AG20443 (cell line): ENCODE results near the gene PPM1H.
A peak's percentile ranks its signal among the peaks of the same experiment; 100 is the strongest.

ENCODE experiments used
- DNase-seq: peaks from one replicate; pipeline ENCODE4 v3.0.0; 2012; ENCODE audit warnings: low spot score, mixed read lengths

Gene PPM1H

DNA sequence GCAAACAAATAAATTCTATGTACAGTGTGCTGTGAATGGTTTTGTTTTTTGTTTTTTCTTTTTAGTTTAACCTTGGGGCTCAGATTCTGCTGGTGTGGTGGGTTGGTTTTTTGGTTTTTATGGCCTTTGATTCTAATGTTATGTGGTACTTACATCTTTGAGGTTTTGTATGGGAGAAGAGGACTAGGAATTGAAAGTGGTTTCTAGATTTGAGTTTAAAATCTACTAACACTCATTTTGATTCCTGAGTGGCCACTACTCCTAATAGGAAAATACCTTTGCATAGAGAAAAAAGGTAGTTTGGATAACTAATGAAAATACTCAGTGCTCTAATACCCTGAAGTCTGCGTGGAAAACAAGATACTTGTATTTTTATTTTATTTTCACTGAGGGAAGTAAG, 330.6 kb downstream of the PPM1H start:
- no peak for DNase-seq

DNA sequence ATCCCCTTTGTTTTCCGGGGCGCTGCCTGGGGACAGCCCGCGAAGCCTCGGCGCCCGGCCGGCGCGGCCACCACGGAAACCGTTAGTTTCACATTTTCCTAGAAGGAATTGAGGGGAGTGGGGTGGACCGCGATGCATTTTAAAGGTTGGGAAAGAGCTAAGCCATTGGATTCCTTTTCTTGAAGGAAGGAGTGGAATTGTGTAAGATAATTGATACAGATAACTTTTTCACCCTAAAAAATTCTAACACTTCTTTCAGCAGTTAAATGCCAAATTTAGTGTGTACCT, 331.2 kb downstream of the PPM1H start:
- no peak for DNase-seq

DNA sequence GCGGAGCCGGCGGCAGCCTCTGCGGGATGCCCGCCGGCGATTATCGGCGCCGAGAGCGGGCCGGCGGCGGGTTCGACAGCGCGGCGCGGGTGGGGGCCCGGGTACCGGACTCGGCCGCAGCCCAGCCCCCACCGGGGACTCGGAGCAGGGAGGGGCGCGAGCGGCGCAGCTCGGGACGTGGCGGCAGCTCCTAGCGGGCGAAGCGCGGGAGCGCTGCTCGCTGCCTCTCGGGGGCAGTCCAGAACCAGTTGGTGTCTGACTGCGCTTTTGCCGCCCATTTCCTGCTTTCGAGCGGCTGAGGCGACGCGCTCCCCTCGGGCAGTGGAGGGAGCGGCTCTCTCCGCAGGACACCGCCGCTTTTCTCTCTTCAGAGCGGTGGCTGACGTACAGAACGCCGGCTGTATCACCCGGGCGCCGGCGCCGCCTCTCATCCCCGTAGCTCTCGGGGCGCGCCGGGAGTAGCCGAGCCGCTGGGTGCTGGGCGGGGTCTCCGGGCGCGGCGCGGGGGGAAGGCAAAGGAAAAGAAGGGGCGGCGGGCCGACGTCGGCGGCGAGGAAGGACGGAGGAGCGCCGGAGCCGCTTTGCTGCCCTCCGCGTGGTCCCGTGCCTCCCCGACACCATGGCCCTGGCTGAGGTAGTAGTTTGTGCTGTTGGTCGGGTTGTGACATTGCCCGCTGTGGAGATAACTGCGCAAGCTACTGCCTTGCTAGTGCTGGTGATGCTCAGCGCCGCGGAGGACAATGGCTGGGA, 331.7 kb downstream of the PPM1H start:
- peak; percentile 92 for DNase-seq

DNA sequence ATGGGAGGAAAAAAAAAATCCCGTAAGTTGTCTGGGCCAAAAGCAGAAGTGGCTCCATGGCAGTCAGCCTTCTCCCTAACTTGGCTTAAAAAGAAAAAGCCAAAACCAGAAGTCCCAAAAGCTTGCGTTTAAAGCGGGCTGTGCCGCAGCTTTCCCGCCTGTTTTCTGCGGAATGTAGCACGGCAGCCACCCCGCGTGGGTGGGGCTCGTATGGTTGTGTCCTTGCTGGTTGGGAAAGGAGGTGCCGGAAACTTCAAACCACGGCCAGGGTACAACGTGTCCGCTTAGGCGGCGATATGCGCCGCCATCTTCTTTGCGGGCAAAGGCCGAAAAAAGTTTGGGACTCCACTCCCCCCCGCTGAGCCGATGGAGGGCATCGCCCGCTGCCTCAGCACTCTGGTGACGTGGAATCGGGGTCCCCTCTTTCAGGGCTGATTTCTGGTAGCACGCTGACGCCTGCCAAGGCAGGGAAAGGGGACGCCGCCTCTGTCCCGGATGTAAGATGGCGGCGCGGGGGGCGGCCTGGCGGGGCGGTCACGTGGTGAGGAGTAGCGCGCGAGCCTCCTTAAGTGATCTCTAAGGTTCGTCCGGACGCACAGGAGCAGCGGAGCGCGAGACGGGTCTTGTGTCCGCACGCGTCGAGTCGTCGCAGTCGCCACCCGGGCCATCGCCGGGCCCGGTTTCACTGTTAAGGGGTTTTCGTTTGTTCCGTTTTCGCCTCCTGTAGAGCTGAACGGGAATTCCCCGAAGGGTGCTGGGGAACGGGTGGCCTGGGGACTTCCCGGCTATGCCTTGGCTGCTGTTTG, 332.5 kb downstream of the PPM1H start:
- peak; percentile 91 for DNase-seq

DNA sequence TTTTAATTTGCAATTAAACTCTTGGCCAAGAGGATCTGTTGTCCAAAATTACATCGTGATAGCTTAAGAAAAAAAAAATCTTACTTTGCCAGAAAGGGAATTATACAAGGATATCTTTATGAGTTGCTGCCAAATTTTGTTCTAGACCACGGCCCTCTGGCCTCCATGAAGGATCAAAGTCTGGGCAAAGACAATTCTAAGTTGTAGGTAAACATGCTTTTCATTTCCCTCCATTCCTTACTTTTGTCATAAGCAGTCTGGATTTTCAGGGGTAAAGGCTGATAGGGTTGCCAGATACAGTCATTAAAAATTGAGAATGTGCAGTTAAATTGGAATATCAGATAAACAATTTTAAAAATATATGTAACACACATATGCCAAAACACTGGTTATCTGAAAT, 333.2 kb downstream of the PPM1H start:
- DNase-seq, result no peak

DNA sequence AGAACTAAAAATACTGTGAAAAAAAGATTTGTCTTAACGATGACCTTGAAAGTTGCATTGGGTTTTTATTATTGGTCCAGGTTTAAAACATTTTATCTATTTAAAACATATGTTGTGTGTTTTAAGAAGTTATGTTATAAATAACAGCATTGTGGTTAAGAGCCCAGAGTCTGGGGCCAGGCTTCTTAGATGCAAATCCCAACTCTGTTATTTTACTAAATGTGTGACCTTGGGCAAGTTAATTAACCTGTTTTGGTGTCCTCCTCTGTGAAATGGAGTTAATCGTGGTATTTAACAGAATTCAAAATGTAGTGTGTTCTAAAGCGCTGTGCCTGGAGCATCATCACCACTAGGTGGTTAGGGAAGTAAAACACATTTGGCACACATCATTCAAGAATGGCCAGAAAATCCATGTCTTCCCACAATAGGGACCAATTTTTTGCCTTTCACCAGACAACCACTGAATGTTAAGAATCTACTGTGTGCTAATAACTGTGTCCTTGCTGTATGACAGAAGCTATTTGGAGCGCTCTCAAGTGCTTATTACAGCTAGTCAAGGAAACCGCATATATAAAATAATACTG, 335.0 kb downstream of the PPM1H start:
- no peak for DNase-seq

DNA sequence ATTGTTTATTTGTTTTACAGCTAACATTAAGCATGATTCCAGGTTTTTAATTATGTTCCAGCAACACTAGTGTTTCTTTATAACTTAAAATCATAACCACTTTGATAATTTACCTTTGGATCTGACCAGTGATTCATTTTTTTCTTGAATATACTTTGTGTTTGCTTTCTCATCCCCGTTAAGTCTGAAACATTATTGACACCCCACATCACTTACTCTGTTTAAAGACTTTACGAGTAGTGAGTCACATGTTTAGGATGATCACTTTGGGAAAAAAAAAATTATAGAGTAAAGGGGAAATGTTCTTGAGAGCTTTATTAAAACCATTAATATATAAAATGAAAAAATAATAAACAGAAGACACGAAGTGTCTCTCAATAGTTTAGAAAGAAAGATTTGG, 336.1 kb downstream of the PPM1H start:
- no peak for DNase-seq

DNA sequence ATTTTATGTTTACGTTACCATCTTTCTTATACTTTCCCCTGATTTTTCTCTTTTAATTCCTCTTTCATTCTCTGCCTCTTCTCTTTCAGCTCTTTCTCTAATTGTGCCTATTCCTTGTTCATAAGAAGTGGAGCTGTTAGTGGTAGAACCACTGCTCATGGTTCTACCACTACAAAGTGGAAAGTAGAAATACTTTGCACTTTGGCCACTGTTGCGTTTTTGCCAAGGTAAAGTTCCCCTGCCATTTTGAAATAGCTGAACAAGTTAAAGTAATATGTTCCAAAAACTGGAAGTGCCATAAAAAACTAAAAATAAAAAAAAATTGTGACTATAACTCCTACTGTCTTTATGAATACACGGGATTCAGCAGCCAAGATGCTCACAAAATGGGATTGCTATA, 337.7 kb downstream of the PPM1H start:
- no peak for DNase-seq
